GM10248 (cell line): Measurements from ENCODE around the gene C18orf54.

Experiments used
- CTCF ChIA-PET: fragments of 300-600 bp; sonication (Branson Sonifier 250); formaldehyde crosslinking; extraction: SDS; loops from one replicate; lab custom pipeline; 2021; ENCODE audit warnings: antibody characterized with exemption; lab: Yijun Ruan, JAX
- POLR2A ChIA-PET: fragments of 350-650 bp; sonication (Branson Sonifier 250); formaldehyde crosslinking; extraction: SDS; loops from one replicate; lab custom pipeline; 2020; ENCODE audit warnings: antibody characterized with exemption; lab: Yijun Ruan, JAX
- DNase-seq: peaks from one replicate; pipeline ENCODE4 v3.0.0; 2012; ENCODE audit errors: extremely low spot score
- TF ChIP-seq, protein P1 (sequence below): IDR thresholded peaks from 2 replicates; pipeline ENCODE4 v1.5.1; 2012; ENCODE audit warnings: mild to moderate bottlenecking, low read depth; ENCODE audit errors: extremely low read depth, missing control alignments, control extremely low read depth

C18orf54 gene

DNA sequence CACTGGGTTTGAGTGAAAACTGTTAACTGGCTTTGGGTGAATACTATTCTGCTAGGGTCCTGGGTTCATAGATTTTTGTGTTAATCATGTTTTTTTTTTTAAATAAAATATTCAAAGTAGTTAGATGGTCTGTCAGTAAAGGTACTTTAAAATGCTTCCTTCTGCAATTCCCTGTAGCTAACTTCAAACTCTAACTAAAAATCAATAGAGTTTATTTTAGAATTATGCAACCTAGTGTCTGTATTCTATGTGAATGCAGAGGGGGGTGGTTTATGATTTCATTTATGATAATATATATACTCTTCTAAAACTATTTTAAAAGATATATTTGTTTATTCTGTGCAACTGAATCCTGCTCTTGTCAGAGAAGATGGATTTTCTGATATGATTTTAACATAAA lies 27.9 kb upstream of the C18orf54 start:
- CTCF ChIA-PET = interaction anchor here (1.0 kb wide), 1 partner anchor 210 kb away, joined by 3 read pairs; no protein-coding TSS in a partner anchor
- TF ChIP-seq, protein P1, sequence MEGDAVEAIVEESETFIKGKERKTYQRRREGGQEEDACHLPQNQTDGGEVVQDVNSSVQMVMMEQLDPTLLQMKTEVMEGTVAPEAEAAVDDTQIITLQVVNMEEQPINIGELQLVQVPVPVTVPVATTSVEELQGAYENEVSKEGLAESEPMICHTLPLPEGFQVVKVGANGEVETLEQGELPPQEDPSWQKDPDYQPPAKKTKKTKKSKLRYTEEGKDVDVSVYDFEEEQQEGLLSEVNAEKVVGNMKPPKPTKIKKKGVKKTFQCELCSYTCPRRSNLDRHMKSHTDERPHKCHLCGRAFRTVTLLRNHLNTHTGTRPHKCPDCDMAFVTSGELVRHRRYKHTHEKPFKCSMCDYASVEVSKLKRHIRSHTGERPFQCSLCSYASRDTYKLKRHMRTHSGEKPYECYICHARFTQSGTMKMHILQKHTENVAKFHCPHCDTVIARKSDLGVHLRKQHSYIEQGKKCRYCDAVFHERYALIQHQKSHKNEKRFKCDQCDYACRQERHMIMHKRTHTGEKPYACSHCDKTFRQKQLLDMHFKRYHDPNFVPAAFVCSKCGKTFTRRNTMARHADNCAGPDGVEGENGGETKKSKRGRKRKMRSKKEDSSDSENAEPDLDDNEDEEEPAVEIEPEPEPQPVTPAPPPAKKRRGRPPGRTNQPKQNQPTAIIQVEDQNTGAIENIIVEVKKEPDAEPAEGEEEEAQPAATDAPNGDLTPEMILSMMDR = no peak
- DNase-seq = no peak
- POLR2A ChIA-PET = no interaction called here

DNA sequence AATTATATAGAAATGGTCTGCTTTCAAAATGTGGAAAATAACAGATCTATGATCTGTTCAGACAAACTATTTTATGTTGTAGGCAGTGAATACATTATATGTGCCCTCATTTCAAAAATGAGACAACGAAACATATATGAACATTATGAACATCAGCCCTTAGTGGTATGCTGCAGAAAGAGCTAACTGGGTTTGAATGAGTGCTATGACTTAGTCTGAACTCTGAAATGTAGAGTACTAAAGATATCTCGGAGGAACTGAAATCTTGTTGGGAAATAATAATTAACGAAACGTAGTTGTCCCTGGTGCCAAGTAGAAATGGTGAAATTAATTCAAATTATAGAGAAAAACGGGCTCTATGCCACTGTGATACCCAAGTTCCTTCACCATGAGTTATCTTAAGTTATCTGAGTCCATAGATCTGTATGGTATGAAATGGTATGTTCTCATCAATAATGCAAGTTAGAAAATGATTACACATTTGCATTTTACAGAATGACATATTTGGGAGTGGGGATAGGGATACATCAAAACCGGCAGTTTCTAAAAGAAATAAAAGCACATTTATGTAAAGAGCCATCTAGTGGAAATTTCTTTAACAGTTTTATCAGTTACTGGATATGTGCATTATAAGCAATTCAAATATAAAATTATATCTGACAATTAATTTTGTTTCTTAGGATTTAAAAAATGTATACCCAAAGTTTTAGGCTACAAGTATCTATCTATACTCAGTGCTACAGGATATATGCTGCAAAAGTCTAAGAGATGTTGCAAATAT lies 26.7 kb upstream of the C18orf54 start:
- POLR2A ChIA-PET = no interaction called here
- CTCF ChIA-PET = interaction anchor here (0.6 to 1.5 kb wide), 3 partner anchors 13 to 27 kb away, joined by 3 to 4 read pairs (median 4); partner anchors contain the start of genes C18orf54 and STARD6
- TF ChIP-seq, protein P1 = no peak
- no peak for DNase-seq

DNA sequence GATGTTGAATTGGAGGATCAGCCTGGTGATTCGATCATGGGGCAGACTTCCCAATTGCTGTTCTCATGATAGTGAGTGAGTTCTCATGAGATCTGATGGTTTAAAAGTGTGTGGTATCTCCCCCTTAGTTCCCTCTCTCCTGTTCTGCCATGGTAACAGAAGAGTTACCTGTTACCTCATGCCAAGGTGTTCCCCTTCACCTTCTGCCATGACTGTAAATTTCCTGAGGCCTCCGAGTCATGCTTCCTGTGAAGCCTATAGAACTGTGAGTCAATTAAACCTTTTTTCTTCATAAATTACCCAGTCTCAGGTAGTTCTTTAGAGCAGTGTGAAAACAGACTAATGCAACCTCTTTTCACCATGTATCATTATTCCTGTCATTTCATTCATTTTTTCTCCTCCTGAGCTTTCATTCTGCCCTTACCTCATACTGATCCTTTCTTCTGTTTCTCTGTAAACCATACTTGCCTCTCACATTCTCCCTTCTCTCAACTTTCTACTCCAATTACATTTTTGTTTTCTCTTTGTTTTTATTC lies 22.0 kb upstream of the C18orf54 start:
- DNase-seq = no peak
- TF ChIP-seq, protein P1 = no peak
- CTCF ChIA-PET = interaction anchor here (1.0 kb wide), 1 partner anchor 22 kb away, joined by 3 read pairs; the partner anchor contains the start of genes C18orf54 and STARD6
- POLR2A ChIA-PET = no interaction called here

DNA sequence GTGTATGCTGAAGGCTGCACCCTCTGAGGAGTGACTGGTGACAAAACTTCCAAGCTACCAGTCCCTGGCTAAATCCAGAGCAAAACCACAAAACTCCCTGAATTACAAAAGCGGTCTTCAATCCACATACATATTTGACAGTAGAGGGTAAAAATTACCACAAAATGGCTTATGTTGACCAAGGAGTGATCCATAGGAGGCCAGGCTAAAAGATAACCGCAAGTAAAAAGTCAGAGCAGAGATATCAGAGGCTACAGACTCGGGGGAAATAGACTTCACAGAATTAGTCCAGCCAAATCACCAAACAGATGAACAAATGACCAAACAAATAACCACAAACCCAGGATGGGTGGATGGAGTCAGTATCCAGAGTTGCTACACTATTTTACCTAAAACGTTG lies 19.5 kb upstream of the C18orf54 start:
- DNase-seq = no peak
- ChIA-PET POLR2A (no interaction called here), CTCF (interaction anchor here (0.9 to 1.5 kb wide), 3 partner anchors 8 to 18 kb away, joined by 3 to 6 read pairs (median 4); no protein-coding TSS in a partner anchor)
- TF ChIP-seq, protein P1 = no peak

DNA sequence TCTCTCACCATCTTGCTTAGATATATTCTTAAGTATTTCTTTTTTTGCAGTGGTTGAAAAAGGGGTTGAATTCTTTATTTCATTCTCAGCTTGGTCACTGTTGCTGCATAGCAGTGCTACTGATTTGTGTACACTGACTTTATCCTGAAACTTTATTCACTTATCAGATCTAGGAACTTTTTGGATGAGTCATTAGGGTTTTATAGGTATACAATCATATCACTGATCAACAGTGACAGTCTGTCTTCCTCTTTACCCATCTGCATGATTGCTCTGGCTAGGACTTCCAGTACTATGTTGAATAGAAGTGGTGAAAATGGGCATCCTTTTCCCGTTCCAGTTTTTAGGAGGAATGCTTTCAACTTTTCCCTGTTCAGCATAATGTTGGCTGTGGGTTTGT lies 6.5 kb upstream of the C18orf54 start:
- DNase-seq = no peak
- CTCF ChIA-PET = no interaction called here
- POLR2A ChIA-PET = no interaction called here
- TF ChIP-seq, protein P1 = no peak

DNA sequence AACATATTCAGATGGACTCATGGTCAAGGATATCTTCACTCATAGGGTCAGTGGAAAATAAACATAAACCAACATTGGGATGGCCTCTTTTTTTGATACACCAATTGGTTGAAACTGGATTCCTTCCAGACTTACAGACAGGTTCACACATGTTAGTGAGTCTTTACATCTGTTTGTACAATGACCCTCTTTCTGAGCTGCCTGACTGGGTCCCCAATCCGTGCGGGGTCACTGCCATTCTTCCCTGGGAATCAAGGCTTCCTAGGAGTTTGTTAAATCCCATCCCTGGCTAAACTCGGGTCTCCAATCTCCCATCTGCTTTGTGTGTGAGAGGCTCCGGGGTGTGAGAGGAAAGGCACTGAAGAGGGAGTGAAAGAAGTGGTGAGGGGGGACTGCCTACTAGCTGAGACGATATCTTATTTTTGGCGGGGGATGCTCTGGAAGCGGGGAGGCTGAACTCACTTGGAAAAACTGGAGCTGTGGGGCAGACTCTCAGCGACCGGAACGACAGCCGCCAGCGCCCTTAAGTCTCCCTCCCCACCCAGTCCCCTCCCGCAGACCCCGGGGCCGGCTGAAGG lies 535 bp upstream of the C18orf54 start:
- TF ChIP-seq, protein P1 = no peak
- no peak for DNase-seq
- ChIA-PET CTCF (interaction anchor here (0.7 to 2.1 kb wide), 24 partner anchors 9 to 194 kb away, joined by 3 to 13 read pairs (median 4); no protein-coding TSS in a partner anchor), POLR2A (interaction anchor here (0.8 to 1.0 kb wide), 2 partner anchors 88 to 881 kb away, joined by 3 read pairs; partner anchors contain the start of gene POLI)
